ENCODE data around the gene RNF41. TPM values are rescaled to one million over a fixed set of nuclear protein-coding genes. Genes with fewer than 3 reads are reported as not detected.
A peak's percentile ranks its signal among the peaks of the same experiment; 100 is the strongest.

The RNF41 gene
- total and polyA plus RNA-seq, 2 of the 13 experiments (the other 11 are each of a cell fraction or from before 2014, with no cell fraction given), result 27.1 to 39.4 TPM

DNA sequence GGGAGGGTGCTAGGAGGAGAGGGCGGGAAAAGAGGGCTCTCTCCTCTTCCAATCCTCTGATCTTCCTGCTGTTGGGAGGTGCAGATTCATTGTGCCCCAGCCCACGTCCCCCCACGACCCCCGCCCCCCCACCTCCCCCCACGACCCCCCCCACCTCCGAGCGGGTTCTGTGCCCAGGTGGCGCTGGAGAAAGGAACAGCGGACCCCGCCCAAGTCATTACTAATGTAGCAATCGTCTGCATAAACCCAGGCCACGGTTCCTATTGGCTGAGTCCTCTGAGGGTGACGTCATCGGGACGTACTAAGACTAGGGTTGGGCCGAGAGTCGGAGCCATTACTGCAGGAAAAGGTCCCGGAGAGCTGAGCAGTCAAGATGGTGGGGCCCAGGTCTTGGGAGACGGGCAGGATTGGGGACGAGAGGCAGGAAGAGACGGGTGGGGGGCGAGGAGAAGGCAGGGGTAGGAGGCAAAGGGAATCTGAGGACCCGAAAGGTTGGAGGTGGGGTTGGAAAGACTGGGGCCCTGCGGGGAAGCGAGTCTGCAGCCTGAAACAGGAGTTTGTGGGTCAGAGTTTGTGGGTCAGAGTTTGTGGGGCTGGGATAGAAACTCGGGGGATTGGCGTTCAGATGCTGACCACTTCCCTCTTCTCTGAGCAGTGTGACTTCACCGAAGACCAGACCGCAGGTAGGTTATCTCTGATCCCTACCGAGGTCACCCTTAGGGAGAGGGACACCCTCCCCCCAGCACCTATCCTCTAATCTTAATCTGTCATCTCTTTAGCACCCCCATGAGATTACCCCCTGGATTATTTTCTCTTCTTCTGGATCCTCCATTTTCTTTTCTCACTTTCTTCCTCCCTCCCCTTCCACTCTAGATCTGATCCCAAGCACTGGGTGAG lies 63.4 kb downstream of the RNF41 start, which contains the start of gene MYL6 (continued):
- TF ChIP-seq GATAD1 (CRISPR knock-in tag; IDR thresholded peaks at IDR 0.05), result 0 out of 2 replicates have a peak, but pooled peaks have one; percentile 45
- TF ChIP-seq, protein P1, sequence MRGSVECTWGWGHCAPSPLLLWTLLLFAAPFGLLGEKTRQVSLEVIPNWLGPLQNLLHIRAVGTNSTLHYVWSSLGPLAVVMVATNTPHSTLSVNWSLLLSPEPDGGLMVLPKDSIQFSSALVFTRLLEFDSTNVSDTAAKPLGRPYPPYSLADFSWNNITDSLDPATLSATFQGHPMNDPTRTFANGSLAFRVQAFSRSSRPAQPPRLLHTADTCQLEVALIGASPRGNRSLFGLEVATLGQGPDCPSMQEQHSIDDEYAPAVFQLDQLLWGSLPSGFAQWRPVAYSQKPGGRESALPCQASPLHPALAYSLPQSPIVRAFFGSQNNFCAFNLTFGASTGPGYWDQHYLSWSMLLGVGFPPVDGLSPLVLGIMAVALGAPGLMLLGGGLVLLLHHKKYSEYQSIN (CRISPR knock-in tag; IDR thresholded peaks at IDR 0.05; ENCODE audit: borderline replicate concordance), result no peak
- TF ChIP-seq, protein P2, sequence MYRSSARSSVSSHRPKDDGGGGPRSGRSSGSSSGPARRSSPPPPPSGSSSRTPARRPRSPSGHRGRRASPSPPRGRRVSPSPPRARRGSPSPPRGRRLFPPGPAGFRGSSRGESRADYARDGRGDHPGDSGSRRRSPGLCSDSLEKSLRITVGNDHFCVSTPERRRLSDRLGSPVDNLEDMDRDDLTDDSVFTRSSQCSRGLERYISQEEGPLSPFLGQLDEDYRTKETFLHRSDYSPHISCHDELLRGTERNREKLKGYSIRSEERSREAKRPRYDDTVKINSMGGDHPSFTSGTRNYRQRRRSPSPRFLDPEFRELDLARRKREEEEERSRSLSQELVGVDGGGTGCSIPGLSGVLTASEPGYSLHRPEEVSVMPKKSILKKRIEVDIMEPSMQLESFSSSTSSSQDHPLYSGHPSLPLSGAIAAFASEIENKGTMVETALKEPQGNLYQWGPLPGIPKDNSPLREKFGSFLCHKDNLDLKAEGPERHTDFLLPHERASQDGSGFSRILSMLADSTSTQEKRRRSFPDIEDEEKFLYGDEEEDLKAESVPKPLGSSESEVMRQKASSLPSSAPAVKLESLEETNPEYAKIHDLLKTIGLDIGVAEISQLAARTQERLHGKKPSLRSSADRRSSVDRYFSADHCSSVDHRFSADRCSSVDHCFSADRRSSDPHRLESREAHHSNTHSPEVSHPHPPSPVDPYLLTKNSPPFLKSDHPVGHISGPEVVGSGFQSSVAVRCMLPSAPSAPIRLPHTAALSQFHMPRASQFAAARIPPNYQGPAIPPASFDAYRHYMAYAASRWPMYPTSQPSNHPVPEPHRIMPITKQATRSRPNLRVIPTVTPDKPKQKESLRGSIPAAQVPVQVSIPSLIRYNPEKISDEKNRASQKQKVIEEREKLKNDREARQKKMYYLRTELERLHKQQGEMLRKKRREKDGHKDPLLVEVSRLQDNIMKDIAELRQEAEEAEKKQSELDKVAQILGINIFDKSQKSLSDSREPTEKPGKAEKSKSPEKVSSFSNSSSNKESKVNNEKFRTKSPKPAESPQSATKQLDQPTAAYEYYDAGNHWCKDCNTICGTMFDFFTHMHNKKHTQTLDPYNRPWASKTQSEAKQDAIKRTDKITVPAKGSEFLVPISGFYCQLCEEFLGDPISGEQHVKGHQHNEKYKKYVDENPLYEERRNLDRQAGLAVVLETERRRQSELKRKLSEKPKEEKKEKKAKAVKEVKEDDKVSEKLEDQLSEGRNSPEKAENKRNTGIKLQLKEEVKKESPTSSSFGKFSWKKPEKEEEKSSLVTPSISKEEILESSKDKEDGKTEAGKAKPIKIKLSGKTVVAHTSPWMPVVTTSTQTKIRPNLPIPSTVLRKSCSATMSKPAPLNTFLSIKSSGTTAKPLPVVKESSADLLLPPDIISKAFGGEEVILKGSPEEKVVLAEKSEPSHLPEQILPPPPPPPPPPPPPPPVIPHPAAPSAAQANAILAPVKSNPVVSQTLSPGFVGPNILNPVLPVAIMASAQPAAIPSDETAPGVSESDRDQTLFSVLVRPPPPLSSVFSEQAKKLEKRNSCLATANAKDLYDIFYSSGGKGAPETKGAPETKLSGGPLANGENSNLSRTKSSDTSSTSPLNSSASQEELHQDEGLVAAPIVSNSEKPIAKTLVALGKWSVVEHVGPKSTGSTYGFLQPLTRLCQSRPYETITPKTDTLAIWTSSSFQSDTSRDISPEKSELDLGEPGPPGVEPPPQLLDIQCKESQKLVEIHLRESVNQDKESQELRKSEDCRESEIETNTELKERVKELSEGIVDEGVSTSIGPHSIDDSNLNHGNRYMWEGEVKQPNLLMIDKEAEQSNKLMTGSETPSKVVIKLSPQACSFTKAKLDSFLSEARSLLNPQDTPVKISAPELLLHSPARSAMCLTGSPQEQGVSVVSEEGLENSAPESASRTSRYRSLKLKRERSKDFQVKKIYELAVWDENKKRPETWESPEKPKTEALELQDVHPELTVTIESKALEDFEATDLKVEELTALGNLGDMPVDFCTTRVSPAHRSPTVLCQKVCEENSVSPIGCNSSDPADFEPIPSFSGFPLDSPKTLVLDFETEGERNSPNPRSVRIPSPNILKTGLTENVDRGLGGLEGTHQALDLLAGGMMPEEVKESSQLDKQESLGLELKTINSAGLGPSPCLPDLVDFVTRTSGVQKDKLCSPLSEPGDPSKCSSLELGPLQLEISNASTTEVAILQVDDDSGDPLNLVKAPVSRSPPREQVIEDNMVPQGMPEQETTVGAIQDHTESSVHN (CRISPR knock-in tag; IDR thresholded peaks at IDR 0.05), result peak; percentile 75; the same call in 1 of the 2 replicates
- TF ChIP-seq ONECUT2 (CRISPR knock-in tag; IDR thresholded peaks at IDR 0.05), result no peak
- peak; percentile 83 for TF ChIP-seq ZFX (CRISPR knock-in tag; IDR thresholded peaks at IDR 0.05; ENCODE audit: low read depth)
- no peak for TF ChIP-seq GTF2F1 (IDR thresholded peaks at IDR 0.05; ENCODE audit: low read length)
- TF ChIP-seq, protein P3, sequence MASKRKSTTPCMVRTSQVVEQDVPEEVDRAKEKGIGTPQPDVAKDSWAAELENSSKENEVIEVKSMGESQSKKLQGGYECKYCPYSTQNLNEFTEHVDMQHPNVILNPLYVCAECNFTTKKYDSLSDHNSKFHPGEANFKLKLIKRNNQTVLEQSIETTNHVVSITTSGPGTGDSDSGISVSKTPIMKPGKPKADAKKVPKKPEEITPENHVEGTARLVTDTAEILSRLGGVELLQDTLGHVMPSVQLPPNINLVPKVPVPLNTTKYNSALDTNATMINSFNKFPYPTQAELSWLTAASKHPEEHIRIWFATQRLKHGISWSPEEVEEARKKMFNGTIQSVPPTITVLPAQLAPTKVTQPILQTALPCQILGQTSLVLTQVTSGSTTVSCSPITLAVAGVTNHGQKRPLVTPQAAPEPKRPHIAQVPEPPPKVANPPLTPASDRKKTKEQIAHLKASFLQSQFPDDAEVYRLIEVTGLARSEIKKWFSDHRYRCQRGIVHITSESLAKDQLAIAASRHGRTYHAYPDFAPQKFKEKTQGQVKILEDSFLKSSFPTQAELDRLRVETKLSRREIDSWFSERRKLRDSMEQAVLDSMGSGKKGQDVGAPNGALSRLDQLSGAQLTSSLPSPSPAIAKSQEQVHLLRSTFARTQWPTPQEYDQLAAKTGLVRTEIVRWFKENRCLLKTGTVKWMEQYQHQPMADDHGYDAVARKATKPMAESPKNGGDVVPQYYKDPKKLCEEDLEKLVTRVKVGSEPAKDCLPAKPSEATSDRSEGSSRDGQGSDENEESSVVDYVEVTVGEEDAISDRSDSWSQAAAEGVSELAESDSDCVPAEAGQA (IDR thresholded peaks at IDR 0.05; ENCODE audit: low read depth), result peak; percentile 58; the same call in 1 of the 2 replicates
- TF ChIP-seq, protein P3 (CRISPR knock-in tag; IDR thresholded peaks at IDR 0.05; ENCODE audit: borderline replicate concordance), result no peak
- TF ChIP-seq ZSCAN29 (CRISPR knock-in tag; conservative IDR thresholded peaks at IDR 0.05), result no peak
- TF ChIP-seq ZNF615 (CRISPR knock-in tag; IDR thresholded peaks at IDR 0.05; ENCODE audit: borderline replicate concordance), result no peak

Data from HepG2 (cell line).